Amniotic stem cell (primary cell): ENCODE measurements around the gene PRKCB.

Experiments used
- DNase-seq: peaks from one replicate; lab custom pipeline; 2025; lab: John Stamatoyannopoulos, UW

The PRKCB gene

DNA sequence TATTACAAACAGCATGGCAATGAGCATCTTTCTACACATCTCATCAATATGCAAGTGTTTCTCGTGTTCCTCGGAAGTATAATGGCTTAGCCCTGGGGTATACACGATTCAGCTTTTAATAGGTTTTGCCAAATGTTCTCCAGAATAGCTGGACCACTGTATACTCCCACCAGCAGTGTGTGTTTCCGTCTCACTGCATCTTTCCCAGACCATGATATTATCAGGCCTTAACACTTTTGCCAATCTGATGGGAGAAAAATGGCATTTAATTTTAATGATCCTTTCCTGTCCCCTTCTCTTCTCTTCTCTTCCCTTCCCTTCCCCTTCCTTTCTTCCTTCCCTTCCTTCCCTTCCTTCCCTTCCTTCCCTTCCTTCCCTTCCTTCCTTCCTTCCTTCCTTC lies 30.8 kb downstream of the PRKCB start:
- no peak for DNase-seq

DNA sequence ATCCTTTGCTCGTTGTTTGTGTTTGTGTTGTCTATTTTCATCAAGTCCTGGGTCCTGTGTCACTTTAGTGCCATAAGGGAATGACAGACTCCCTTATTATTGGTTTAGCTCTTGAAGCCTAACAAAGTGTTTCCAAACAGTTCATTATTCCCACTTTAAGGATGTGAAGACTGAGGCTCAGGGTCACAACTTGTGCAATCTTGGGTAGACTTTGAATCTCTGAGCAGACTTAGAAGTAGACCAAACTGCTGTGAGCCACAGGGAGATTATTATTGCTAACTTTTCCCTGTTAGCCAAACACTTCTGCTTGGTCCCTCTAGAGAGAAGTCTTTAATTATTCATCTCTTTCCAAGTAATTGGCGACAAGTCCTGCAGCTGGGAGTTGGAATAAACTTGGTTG lies 31.8 kb downstream of the PRKCB start:
- DNase-seq: no peak

DNA sequence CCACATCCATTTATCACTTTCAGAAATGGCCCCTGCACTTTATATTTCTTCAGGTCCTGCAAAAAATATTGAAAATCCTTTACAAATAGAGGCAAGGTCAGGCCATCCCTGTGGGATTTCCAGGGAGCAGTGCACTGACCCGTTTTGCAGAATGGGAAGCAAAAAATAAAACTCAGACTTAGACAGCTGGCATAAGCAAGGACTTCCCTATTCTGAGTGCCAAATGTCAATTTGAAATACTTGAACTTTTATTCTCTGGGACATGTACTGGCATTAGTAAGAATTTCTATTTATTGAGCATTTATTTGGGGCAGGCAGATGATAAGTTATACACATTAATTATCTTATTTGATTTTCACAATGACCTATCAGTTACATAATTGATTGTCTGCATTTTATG lies 32.4 kb downstream of the PRKCB start:
- DNase-seq: no peak

DNA sequence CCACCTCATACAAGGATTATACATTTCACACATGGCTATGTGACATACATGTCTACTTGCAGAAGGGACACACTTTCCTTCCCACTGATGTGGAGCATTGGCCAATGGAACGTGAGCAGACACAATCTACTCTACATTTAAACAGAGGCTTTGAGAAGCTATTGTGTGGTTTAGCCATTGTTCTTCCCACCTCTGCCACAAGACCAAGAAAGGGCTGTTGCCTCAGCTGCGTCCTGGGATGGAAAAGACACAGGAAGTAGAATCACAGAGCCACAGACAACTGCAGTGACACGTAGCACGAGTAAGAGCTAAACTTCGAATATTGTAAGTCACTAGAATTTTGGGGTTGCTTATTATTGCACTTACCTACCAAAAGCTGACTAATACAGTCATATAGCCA lies 33.3 kb downstream of the PRKCB start:
- no peak for DNase-seq

DNA sequence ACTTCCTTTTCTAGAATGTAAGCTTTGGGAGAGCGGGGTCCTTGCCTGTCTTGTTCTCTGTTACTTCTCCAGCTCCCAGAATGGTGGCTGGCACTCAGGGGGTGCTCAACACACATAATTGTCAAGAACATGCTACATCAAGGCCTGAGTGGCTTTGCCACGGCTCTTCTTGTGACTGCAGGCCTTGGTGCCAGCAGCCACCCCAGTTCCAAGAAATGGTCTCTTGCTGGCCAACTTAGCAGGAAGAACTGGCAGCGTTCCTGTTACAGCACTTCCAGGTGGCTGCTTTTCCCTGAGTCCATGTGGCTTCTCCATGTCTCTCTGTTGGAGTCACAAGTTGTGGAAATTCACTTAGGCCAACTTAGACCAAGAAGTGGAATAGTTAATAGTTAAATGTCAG lies 36.1 kb downstream of the PRKCB start:
- no peak for DNase-seq

DNA sequence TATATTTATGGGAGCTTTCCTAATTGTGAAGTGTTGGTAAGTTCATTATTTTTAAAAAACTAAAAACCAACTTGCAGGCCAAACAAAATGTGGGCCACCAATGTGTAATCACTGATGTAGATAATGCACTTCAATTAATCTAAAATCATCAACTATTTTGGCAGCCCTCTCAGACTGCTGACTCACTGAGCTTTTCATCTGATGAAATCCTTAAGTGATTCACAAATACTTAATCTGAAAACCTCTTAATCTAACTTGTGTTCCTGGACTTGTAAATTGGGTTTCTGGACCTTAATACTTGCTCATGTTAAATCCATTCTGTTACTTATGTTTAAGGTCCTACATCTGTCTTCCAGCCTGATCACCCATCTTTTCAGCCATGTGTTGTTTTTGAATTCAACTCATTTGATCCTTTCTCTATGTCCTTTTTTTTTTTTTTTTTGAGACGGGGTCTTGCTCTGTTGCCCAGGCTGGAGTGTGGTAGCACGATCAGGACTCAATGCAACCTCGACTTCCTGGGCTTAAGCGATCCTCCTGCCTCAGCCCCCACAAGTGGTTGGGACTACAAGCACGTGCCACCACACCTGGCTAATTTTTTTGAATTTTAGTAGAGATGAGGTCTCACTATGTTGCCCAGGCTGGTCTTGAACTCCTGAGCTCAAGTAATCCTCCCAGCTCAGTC lies 39.0 kb downstream of the PRKCB start:
- DNase-seq: no peak

DNA sequence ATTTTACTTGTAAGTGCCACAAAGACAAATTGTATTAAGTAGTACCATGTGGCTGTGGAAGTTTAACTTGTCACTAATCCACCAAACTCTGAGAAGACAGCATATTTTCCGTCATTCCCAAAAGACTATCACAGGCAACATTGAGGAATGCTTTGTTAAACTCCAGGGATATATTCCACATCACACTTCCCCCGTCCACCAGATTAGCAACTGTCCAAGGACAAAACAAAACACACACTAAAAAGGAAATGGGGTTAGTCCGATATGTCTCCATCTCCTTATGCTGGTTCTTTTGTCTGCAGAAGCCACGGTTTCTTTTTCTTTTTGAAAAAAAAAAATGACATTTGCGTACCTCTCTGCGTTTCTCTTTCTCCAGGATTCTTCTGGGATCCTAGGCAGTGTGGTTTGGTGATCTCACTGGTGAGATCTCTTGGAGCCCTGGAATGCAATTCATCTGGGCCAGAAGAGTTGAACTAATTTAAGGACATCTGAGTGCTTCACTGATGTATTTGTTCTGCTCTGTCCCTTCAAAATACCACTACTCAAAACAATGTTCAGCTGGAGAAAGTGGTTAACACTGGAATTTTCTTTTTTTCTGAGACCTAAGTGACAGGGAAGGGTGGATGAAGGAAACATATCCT lies 40.6 kb downstream of the PRKCB start:
- DNase-seq: no peak

DNA sequence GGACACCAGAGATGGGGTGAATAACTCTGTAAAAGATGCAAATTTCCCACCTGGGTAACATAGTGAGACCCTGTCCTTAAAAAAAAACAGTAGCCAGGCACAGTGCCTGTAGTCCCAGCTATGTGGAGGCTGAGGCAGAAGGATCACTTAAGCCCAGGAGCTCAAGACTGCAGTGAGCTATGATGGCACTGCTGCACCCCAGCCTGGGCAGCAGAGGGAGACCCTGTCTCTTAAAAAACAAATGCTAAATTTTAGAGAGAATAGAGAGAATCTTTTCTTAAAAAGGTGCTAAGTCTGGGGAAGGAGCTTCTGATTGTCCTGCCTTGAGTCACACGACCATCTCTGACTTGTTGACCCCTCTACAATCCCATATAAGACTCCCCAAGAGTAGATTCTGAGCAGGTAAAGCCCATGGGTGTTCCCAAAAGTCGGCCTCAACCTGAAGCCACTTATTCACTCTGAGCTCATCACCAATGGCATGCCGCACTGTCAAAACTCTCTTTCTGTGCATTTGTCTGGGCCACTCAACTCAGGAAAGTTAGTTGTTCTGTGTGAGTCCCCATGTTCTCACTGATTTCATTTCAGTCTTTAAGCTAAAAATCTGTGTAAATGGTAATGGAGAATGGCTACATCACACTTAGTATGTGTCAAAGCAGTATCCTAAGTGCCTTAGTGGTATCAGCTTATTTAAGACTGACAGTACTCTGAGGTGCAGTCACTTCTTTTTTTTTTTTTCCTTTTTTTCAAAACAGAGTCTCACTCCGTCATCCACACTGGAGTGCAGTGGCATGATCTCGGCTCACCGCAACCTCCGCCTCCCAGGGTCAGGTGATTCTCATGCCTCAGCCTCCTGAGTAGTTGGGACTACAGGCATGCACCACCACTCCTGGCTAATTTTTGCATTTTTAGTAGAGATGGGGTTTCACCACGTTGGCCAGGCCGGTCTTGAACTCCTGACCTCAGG lies 41.6 kb downstream of the PRKCB start:
- DNase-seq: no peak

DNA sequence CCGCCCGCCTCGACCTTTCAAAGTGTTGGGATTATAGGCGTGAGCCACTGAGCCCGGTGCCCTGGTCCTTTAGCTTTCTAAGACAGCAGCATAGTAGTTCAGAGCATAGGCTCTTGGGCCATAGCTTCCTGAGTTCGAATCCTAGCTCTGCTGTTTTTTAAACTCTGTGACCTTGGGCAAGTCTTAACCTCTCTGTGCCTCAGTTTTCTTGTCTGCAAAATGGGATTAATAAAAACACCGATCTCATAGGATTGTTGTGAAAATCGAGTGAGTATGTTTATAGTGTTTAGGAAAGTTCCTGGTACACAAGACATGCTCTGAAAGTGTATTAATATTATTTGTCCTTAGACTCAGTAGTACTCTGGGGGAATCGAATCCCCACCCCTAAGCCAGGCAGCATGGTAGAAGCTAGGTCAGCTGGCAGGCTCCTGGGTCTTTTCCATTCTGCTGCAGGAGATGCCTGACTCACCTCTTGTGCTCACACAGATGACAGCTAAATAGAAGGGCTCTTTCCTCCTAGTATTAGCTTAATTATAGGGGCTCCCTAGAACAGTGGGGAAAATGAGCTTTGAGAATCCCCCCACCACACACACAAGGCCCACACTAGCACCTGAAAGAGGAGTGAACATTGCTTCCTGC lies 44.1 kb downstream of the PRKCB start:
- DNase-seq: no peak

DNA sequence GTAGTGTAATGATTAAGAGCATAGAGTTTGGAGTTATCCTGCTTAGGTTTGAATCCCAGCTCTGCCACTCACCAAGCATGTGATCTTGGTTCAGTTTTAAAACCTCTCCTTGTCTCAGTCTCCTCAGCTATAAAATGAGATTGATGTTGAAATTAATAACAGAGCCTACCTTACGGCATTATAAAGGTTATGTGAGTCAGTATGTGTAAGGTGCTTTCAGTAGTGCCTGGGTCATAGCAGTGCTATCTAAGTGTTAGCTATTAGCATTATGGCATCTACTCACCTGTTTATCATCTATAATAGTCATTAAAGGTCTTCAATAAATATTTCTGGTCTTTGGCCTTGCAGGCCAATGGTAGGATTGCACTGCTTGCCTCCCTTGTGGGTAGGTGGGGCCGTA lies 53.4 kb downstream of the PRKCB start:
- no peak for DNase-seq

DNA sequence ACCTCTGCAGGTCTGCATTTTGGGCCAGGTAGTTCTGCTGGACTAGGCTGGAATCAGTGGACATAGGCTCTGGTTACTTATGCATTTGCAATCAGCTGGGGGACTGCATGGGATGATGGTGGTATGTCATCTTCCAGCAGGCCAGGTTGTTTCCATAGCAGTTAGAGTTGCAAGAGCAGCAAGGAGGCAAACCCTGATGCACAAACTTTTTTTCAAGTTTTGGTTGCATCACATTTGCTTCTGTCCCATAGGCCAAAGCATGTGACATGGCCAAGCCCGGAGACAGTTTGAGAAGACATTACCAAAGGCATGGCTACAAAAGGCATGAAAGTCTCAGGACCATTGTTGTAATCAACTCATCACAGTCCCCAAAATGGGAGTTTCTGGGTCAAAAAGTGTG lies 58.2 kb downstream of the PRKCB start:
- no peak for DNase-seq

DNA sequence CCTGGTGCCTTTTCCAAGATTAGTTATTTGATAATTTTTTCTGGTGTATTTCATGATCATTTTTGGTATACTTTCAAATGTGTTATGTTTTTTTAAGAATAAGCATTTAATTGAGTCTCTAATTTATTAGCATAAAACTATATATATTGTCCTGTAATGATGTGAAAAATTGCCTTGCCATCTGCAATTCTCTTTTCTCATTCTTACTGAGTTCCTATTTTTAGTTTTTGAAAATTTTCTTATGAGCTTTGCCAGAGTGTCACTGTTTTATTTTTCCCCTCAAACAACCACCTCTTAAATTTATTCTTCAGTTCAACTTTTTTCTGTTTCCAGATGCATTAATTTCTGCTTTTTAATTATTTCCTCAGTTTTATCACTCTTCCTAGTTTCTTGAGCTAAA lies 59.3 kb downstream of the PRKCB start:
- DNase-seq: no peak

DNA sequence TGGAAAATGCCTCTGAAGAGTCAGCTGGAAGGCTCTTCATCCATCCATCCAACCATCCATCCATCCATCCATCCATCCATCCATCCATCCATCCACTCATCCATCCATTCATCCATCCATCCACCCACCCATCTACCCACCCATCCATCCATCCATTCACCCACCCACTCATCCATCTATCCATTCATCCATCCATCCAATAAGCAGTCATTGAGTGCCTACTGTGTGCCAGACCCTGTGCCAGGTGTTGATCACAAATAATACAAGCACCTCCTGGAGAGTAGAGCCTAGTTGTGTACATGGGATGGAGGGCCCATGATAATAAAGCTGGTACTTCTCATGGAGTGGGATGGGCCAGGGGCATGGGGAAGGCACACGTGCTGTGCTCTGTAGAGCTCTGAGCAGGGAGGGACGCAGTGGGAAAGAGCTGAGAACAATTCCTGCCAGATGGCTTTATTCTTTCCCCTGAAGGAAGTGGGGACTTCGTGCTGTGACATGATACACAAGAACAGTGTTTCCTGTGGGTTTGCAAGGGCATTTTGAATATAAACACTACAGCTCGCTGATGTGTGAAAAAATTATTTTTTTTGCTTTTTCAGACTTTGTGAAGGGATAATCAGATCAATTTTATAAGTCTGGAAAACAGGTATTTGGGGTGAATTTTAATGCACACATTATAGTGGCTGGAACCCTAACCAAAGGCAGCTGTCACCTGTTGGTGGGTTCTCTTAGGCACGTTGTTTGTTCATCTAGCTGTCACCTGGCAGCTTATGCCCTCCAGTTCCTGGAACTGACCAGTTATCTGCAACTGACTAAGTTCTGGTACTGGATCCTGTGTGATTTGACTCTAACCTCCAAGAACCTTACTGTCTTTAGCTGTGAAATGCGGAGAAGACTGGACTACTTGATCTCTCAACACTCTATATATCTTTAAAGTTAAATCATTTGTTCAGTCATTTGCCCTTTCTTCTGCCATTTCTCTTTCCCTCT lies 61.3 kb downstream of the PRKCB start:
- DNase-seq: no peak

DNA sequence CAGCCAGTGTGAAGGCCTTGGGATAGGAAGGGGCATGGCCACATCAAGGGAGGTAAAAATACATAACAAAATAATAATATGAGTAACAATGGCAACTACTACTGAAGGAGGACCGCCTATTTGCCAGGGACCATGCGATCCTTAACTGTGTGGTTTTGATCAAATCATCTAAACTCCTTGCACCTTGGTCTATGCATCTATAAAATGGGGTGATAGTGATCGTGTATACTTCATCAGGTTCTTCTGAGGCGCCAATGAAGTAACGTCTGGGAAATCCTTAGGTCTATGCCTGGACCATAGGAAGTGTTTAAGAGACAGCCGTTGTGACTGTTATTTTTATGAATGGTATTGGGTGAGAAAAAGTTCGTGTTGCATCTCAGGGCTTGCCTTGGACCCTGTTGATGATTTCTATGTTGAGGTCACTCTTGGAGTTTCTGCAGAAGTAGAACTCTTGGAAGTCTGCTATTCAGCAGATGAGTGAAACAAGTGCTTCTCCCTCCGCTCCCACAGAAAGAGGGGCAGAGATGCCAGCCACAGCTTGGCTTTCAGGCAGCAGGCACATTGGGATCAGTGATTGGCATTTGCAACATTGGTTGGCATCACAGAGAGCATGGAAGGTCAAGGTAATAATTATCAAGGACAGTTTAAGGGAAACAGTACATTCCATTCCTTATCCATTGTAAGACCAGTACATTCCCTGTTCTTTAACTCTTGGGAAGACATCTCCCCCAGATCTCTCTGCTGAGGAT lies 63.1 kb downstream of the PRKCB start:
- no peak for DNase-seq

DNA sequence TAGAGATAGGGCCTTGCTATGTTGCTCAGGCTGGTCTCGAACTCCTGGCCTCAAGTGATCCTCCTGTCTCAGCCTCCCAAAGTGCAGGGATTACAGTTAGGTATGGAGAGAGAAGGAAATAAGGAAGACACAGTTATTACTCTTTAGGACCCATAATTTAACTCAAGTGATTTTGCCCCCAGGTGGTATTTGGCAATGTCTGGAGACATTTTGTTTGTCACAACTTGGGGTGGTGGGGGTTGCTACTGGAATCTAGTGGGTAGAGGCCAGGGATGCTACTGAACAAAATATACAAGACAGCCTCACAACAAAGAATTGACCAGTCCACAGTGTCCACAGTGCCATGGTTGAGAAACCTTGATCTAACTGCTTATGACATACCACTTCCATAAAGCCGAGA lies 64.1 kb downstream of the PRKCB start:
- no peak for DNase-seq

DNA sequence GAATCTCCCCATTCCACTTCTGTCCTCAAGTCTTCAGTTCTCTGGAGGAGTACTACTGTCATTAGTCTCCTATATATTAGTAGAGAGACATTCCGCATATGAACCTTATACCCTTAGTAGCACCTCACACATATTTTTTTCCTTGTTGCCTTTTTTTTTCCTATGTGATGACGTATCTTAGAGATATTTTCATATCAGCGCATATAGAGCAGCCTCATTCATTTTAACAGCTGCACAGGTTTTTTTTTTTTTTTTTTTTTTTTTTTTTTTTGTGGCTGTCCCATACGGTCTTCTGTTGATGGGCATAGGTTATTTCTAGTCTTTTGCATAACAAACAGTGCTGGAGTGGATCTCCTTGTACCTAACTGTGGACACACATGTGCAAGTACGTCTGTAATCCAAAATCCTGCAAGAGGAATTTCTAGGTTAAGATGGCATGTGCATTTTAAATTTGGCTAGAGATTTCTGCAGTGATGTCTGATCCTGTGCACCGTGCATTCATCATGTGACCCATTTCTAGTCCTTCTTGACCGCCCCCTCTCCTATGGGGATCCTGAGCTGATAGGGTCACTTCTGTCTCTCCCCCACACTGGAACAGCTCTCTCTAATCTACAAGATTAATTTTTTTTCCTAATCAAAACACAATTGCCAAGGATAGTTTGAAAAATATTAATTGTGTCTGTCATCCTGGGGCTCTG lies 64.8 kb downstream of the PRKCB start:
- no peak for DNase-seq

DNA sequence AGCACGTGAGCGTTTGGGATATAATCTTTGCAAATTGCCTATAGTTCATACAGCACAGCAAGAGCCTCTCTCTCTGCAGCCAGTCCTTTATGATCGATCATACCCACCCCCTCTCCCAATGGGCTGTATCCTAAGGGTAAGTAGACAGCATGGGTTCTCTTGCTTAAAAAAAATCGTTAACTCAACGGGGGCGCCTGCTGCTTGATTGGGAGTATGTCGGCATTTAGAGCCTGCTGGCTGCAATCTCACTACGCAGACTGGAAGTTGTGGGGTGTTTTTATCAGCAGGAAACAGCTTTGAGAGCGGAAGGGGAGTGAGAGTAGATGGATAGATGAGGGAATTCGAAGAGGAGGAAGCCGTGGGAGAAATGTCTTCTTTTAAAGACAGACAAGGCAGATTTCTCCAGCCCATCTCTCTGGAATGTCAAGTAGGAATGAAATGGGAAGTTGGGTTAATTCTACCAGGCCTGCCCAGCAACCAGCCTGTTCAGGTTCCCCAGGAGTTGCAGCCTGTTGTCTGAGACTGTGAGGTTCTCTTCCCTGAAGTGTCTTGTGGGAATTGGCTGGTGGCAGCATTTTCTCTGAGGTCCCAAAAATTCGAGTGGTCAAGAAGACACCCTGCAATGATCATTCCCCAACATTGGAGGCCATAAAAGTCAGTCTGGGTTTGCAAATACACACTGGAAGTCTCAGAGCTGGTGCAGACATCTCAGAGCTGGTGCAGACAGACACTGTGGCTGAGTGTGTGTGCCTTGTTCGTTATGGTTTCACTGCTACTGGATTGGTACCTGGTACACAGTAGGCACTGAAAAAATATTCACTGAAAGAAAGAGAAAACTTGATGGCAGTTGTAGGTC lies 65.6 kb downstream of the PRKCB start:
- DNase-seq: no peak

DNA sequence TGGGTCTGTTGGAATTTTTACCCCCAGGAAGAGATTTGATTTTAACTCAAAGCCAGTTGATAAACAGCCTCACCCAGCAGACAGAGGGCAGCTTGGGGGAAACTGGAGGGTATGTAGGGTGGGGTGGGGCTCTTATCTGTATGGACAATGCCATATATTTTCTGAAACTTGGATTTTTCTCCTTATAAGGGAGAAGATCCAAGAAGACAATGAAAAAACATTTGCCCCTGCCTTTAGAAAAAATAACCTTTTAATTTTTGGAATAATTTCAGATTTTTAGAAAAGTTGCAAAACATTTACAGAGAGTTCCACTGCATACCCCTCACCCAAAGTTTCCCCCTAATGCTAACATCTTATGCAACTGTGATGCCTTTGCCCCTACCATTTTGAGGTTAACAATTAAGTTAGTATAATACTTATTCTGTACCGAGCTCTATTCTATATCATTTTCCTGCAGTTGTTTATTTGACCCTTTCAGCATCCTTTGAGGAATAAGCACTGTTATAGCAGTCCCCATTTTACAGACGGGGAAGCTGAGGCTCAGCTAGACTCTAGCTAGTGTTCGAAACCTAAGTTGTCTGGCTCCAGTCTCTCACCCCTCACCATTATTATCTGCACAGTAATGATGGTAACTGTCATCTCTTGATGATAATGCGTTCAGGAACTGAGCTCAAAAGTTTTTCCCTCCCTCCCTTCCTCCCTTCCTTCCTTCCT lies 66.4 kb downstream of the PRKCB start:
- DNase-seq: no peak
